NCI-H2196 (cell line): ENCODE measurements around the gene ST3GAL3.
"Not testable (repeated sequence)": the region's sequence is repeated elsewhere in the genome, so short reads cannot be mapped to it uniquely, and the experiment has no call there.

Experiments used
- DNase-seq: peaks from one replicate; lab custom pipeline; 2025; ENCODE audit not compliant: unreplicated experiment; lab: John Stamatoyannopoulos, UW

Gene ST3GAL3

GRCh38 chr1:43817304-43817939 lies 110.1 kb downstream of the ST3GAL3 start:
- no peak for DNase-seq

GRCh38 chr1:43818691-43819090 lies 111.4 kb downstream of the ST3GAL3 start:
- no peak for DNase-seq

- no peak for DNase-seq
Measured at GRCh38 chr1:43819357-43819756, 112.0 kb downstream of the ST3GAL3 start.

DNA sequence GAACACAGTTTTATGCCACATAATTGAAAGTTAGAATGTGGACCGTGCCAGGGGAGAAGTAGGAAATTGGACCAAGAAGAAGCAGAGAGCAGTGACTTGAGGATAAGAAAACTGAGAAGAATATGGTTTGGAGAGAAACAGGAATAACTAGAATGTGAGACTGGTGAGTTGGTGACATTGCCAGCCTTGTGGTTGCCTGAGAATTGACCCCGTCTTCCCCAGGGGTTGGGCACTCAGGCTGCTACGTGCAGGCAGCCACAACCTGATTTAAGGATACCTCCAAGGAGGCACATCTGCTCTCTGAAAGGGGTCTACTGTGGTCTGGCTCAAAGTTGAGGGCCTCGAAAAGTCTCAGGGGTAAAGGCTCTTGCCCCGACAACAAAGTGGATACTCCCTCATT lies 114.1 kb downstream of the ST3GAL3 start:
- DNase-seq: no peak

GRCh38 chr1:43822040-43822690 lies 114.8 kb downstream of the ST3GAL3 start:
- no peak for DNase-seq

DNA sequence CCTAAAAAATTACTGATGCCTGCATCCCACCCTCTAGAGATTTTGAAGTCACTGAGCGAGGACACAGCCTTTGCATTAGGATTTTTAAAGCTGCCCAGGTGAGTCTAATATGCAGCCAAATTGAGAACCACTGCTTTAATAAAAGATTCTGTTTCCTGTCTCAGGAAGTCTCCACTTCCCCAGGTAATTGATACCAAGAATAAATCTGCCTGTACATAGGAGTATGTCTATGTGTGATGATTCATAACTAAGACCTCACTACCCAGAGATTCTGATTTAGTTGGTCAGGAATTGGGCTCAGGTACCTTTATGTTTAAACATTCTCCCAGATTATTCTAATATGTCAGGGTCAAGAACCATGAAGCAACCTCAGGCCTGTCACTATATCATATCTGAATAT lies 117.5 kb downstream of the ST3GAL3 start:
- DNase-seq: no peak

GRCh38 chr1:43828574-43828973 lies 121.2 kb downstream of the ST3GAL3 start:
- DNase-seq: no peak

- no peak for DNase-seq
Measured at GRCh38 chr1:43830802-43831201, 123.5 kb downstream of the ST3GAL3 start.

DNA sequence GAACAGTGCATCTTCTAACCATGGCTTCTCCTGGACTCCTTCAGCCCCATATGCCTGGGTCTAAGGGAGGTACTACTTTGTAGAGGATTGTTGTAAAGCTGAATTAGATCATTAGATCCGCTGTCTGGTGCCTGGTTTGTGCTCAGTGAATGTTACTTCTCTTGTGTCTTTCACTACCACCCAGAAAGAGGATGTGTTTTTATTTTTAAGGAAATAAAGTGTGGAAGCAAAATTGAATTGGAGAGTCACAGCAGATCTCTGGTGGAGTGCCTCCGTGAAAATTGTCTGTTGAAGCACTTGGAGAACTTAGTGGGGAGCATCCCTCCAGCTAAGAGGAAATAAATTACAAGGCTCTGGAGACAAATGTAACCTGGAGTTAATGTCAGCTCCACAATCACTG lies 124.5 kb downstream of the ST3GAL3 start:
- no peak for DNase-seq

DNA sequence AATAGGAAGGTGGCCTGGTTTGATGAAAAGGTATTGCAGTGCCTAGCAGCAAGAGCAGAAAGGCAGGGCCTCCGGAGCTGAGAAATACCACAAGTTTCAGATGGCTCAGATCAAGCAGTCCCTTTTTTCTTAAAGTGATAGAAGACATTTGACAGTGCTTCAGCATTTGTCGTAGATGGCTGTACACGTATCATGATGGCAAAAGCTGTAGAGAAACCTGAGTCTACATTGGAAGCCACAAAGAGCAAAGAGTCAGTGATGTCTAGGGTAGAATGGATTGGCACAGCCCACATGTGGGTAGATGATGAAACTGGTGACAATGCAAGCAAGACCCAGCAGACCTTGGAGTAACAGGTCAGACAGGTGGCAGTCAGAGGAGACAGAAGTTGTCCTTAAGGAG lies 124.9 kb downstream of the ST3GAL3 start:
- no peak for DNase-seq

- DNase-seq: no peak
Measured at GRCh38 chr1:43832998-43833397, 125.7 kb downstream of the ST3GAL3 start.

DNA sequence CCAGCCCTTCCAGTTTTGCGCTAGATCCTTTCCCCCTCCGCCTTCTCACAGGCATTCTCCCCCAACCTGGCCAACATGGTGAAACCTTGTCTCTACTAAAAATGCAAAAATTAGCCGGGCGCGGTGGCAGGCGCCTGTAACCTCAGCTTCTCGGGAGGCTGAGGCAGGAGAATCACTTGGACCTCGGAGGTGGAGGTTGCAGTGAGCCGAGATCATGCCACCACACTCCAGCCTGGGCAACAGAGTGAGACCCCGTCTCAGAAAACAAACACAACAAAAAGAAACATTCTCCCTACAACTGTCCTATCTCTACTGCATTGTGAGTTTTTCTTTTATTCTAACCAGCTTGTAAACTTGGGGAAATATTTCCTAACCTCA lies 126.6 kb downstream of the ST3GAL3 start:
- not testable (repeated sequence) for DNase-seq

- no peak for DNase-seq
Measured at GRCh38 chr1:43834280-43835081, 127.1 kb downstream of the ST3GAL3 start.

- no peak for DNase-seq
Measured at GRCh38 chr1:43835082-43836021, 128.0 kb downstream of the ST3GAL3 start.

DNA sequence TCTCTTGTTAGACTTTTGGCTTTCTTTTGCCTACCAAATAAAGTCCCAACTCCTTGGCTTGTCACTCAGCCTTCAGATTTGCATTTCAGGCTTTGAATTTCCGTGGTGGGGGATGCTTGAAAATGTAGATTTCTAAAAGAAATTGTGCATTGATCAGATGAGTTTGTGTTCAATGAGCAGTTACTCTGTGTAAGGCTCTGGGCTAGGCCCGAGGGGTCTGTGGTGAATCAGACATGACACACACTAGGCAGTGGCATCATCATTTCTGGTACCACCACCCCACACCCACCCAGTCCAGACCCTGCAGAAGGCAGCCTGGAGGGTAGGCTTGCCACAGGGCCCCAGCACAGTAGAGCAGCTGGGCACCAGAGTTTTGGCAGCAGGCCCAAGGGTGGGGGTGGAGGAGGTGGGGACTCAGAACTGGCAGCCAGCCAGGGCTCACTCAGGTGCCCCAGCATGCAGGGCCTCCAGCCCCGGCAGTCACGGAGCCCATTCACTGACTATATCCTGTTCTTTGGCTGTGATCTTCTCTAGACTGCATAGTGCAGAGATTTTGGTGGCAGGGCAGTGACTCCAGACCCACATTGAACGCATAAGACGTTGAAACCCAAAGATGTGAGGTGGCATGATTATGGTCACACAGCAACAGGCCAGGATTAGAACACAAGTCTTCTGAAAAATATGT lies 129.1 kb downstream of the ST3GAL3 start:
- peak; percentile 92 for DNase-seq

DNA sequence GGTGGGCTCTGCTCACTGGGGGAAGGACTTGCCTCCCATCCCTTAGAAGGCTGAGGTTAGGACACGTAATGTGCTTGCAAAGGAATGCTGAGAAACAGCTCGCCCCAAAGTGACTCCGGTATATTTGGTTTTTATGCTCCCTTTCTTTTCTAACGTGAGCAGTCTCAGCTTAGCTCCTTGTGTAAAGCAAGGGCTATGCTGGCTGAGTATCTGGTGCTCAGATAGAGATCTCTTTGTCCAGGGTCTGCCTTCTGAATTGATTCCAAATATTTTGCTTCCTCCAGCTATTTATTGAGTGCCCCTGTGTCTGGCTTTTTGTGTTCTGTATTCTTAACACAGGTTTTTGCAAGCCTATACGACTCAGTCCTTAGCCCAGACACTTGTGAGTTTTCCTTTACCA lies 131.7 kb downstream of the ST3GAL3 start:
- no peak for DNase-seq

- DNase-seq: no peak
Measured at GRCh38 chr1:43841321-43842174, 134.2 kb downstream of the ST3GAL3 start.

DNA sequence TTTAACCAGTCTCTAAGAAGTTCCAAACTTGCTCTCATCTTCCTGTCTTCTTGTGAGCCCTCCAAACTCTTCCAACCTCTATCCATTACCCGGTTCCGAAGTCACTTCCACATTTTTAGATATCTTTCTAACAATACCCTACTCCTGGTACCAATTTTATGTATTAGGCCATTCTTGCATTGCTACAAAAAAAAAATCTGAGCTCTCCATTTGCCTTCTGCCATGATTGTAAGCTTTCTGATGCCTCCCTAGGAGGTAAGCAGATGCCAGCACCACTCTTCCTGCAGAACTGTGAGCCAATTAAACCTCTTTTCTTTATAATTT lies 134.8 kb downstream of the ST3GAL3 start:
- no peak for DNase-seq

DNA sequence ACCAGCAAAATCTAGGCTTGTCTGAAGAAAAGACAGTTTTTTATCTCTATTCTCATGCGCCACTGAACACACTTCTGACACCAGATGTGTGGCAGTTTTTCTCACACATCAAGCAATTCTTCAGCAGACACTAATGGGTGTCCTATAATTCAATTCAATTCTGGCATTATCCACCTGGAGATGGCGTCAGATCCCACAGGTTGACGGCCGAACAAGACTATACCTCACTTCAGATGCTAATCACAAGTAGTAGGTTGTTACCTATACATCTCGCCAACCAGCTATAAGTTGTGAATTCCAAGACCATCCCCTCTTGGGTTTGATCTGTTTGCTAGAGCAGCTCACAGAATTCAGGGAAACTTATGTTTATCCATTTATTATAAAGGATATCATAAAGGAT lies 136.3 kb downstream of the ST3GAL3 start:
- no peak for DNase-seq

DNA sequence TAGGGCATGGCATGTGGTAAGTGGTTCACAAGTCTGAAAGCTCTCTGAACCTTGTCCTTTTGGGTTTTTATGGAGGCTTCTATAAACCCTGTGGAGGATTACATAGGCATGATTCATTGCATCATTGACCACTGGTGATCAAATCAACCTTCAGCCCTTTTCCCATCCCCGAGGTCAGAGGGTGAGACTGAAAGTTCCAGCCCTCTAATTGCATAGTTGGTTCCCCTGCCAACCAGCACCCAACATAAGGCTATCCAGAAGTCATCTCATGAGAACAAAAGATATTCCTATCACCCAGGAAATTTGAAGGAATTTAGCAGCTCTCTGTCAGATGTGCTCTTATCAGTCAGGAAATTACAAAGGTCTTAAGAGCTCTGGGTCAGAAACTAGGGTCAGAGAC lies 136.8 kb downstream of the ST3GAL3 start:
- DNase-seq: no peak
